KMS-11 (cell line): Measurements from ENCODE around the gene NKAIN2.
"Not testable (repeated sequence)": the region's sequence is repeated elsewhere in the genome, so short reads cannot be mapped to it uniquely, and the experiment has no call there.

Experiments used
- H2AFZ ChIP-seq: fragments of 200-600 bp; sonication (generic); 2 replicates; pipeline ENCODE4 v1.6.1; 2016; ENCODE audit warnings: antibody characterized with exemption, mixed run types, low read depth
- H3K27ac ChIP-seq: fragments of 200-600 bp; sonication (generic); 2 replicates; pipeline ENCODE4 v1.6.1; 2016; ENCODE audit warnings: mild to moderate bottlenecking, mixed run types
- H3K27me3 ChIP-seq: fragments of 200-600 bp; sonication (generic); 2 replicates; pipeline ENCODE4 v1.6.1; 2017; ENCODE audit warnings: mild to moderate bottlenecking, low read depth, mixed run types, moderate library complexity; ENCODE audit not compliant: insufficient read depth
- H3K36me3 ChIP-seq: fragments of 200-600 bp; sonication (generic); 2 replicates; pipeline ENCODE4 v1.6.1; 2017; ENCODE audit warnings: mild to moderate bottlenecking, mixed run types; ENCODE audit not compliant: insufficient read depth
- H3K4me1 ChIP-seq: fragments of 200-600 bp; sonication (generic); 2 replicates; pipeline ENCODE4 v1.6.1; 2016; ENCODE audit warnings: mild to moderate bottlenecking, low read depth, mixed run types; ENCODE audit not compliant: poor library complexity, severe bottlenecking
- H3K4me2 ChIP-seq: fragments of 200-600 bp; sonication (generic); 2 replicates; pipeline ENCODE4 v1.7.0; 2016; ENCODE audit warnings: mild to moderate bottlenecking, mixed run types
- H3K4me3 ChIP-seq: fragments of 200-600 bp; sonication (generic); IDR thresholded peaks from 2 replicates; pipeline ENCODE4 v1.6.1; 2017; ENCODE audit warnings: low read depth, low read length, mixed read lengths; ENCODE audit not compliant: insufficient read depth
- H3K79me2 ChIP-seq: fragments of 200-600 bp; sonication (generic); 2 replicates; pipeline ENCODE4 v1.6.1; 2016; ENCODE audit warnings: low read depth, mixed run types; ENCODE audit not compliant: insufficient read depth
- H3K9ac ChIP-seq: fragments of 200-600 bp; sonication (generic); 2 replicates; pipeline ENCODE4 v1.6.1; 2016; ENCODE audit warnings: mild to moderate bottlenecking, mixed run types
- H4K20me1 ChIP-seq: fragments of 200-600 bp; sonication (generic); 2 replicates; pipeline ENCODE4 v1.6.1; 2016; ENCODE audit warnings: mild to moderate bottlenecking, mixed run types; ENCODE audit not compliant: insufficient read depth
- CTCF ChIP-seq: fragments of 200-600 bp; sonication (generic); conservative IDR thresholded peaks from 2 replicates; pipeline ENCODE4 v1.6.1; 2017; ENCODE audit warnings: low read depth, mild to moderate bottlenecking, antibody characterized with exemption, low read length, moderate library complexity, mixed read lengths

Gene NKAIN2

GRCh38 chr6:124294574-124295200 lies 491.0 kb downstream of the NKAIN2 start:
- H3K4me2 ChIP-seq = no peak overlapping the region
- no peak overlapping the region for H2AFZ ChIP-seq
- H3K9ac ChIP-seq = no peak overlapping the region
- no peaks in the 10 kb centered on the region for H3K79me2 ChIP-seq
- H3K27ac ChIP-seq = no peak overlapping the region
- H3K4me1 ChIP-seq = no peaks in the 10 kb centered on the region
- no peak overlapping the region for H3K4me3 ChIP-seq
- no peaks in the 10 kb centered on the region for H3K36me3 ChIP-seq
- no peaks in the 10 kb centered on the region for H4K20me1 ChIP-seq
- H3K27me3 ChIP-seq = no peaks in the 10 kb centered on the region
- TF ChIP-seq CTCF = no peak

DNA sequence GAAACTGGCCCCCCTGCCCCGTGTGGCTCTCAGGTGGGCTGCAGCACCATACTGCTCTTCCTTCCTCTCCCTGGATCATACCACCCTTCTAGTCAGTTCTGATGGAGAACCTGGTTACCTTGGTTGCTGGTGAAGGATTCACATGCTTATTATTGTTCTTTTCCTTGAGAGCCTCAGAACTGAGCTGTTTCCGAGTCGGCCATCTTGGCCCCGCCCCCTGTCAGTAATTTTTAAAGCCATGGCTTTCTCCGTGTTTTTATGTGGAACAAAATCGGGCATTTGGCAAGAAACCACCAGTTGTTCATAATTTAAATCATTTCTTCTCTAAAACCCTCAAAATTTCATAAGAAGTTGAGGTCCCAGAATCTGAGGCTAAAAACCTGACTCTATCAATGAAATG lies 493.8 kb downstream of the NKAIN2 start:
- Histone ChIP-seq H3K4me3 (no peak overlapping the region), H3K4me2 (no peak overlapping the region), H3K36me3 (no peaks in the 10 kb centered on the region), H3K9ac (no peak overlapping the region), H3K27ac (no peak overlapping the region), H4K20me1 (no peaks in the 10 kb centered on the region), H2AFZ (no peak overlapping the region), H3K79me2 (no peaks in the 10 kb centered on the region), H3K4me1 (no peaks in the 10 kb centered on the region), H3K27me3 (no peaks in the 10 kb centered on the region)
- TF ChIP-seq CTCF = no peak

GRCh38 chr6:124298730-124299129 lies 495.1 kb downstream of the NKAIN2 start:
- no peak overlapping the region for H3K4me2 ChIP-seq
- no peak overlapping the region for H3K4me3 ChIP-seq
- H3K79me2 ChIP-seq = no peaks in the 10 kb centered on the region
- no peak for TF ChIP-seq CTCF
- no peak overlapping the region for H3K9ac ChIP-seq
- H3K36me3 ChIP-seq = no peaks in the 10 kb centered on the region
- H3K4me1 ChIP-seq = no peaks in the 10 kb centered on the region
- H3K27me3 ChIP-seq = no peaks in the 10 kb centered on the region
- no peak overlapping the region for H2AFZ ChIP-seq
- H3K27ac ChIP-seq = no peak overlapping the region
- H4K20me1 ChIP-seq = no peaks in the 10 kb centered on the region

GRCh38 chr6:124300907-124301306 lies 497.2 kb downstream of the NKAIN2 start:
- not testable (repeated sequence) for H3K27me3 ChIP-seq, H3K27ac ChIP-seq, H3K79me2 ChIP-seq, H2AFZ ChIP-seq, H3K4me1 ChIP-seq, H4K20me1 ChIP-seq, H3K4me3 ChIP-seq, H3K4me2 ChIP-seq, H3K9ac ChIP-seq, H3K36me3 ChIP-seq

- H3K27ac ChIP-seq = no peak overlapping the region
- H3K4me3 ChIP-seq = no peak overlapping the region
- H3K36me3 ChIP-seq = no peaks in the 10 kb centered on the region
- H3K27me3 ChIP-seq = no peaks in the 10 kb centered on the region
- H3K79me2 ChIP-seq = no peaks in the 10 kb centered on the region
- no peak overlapping the region for H2AFZ ChIP-seq
- no peaks in the 10 kb centered on the region for H4K20me1 ChIP-seq
- H3K4me1 ChIP-seq = no peaks in the 10 kb centered on the region
- TF ChIP-seq CTCF = no peak
- H3K9ac ChIP-seq = no peak overlapping the region
- no peak overlapping the region for H3K4me2 ChIP-seq
Observed at GRCh38 chr6:124303971-124304370, 500.3 kb downstream of the NKAIN2 start.
